Embryonic facial prominence (tissue), 1 donor: Measurements from ENCODE around the gene MAP3K14.
A peak's percentile ranks its signal among the peaks of the same experiment; 100 is the strongest.
"Not testable (repeated sequence)": the region's sequence is repeated elsewhere in the genome, so short reads cannot be mapped to it uniquely, and the experiment has no call there.

Experiments
- DNase-seq: peaks from one replicate; pipeline ENCODE4 v3.0.0-alpha.2; 2016; ENCODE audit errors: extremely low spot score

Gene MAP3K14

GRCh38 chr17:45316434-45317110 lies at the start of gene MAP3K14:
TSS of gene MAP3K14 (minus strand) at chr17:45317020. CDS start at chr17:45290745, 26,275 bp downstream.
- DNase-seq = no peak

- no peak for DNase-seq
Measured at GRCh38 chr17:45366049-45366448, 49.2 kb upstream of the MAP3K14 start.

- DNase-seq = no peak
Measured at GRCh38 chr17:45364531-45365390, 47.9 kb upstream of the MAP3K14 start.

GRCh38 chr17:45363498-45363897 lies 46.7 kb upstream of the MAP3K14 start:
- no peak for DNase-seq

- DNase-seq = no peak
Measured at GRCh38 chr17:45361976-45362375, 45.2 kb upstream of the MAP3K14 start.

GRCh38 chr17:45361451-45361850 lies 44.6 kb upstream of the MAP3K14 start:
- DNase-seq = no peak

GRCh38 chr17:45357364-45357997 lies 40.7 kb upstream of the MAP3K14 start:
- no peak for DNase-seq

GRCh38 chr17:45355087-45355486 lies 38.3 kb upstream of the MAP3K14 start:
- DNase-seq = no peak

GRCh38 chr17:45353043-45353442 lies 36.2 kb upstream of the MAP3K14 start:
- DNase-seq = no peak

GRCh38 chr17:45351831-45352230 lies 35.0 kb upstream of the MAP3K14 start:
- no peak for DNase-seq

GRCh38 chr17:45347444-45347843 lies 30.6 kb upstream of the MAP3K14 start:
- no peak for DNase-seq

GRCh38 chr17:45346216-45347015 lies 29.6 kb upstream of the MAP3K14 start:
- DNase-seq = no peak

- DNase-seq = no peak
Measured at GRCh38 chr17:45345554-45346215, 28.9 kb upstream of the MAP3K14 start.

GRCh38 chr17:45345246-45345553 lies 28.4 kb upstream of the MAP3K14 start:
- DNase-seq = no peak

- DNase-seq = not testable (repeated sequence)
Measured at GRCh38 chr17:45343967-45344664, 27.3 kb upstream of the MAP3K14 start.

- no peak for DNase-seq
Measured at GRCh38 chr17:45342871-45343526, 26.2 kb upstream of the MAP3K14 start.

- no peak for DNase-seq
Measured at GRCh38 chr17:45342306-45342705, 25.5 kb upstream of the MAP3K14 start.

GRCh38 chr17:45341533-45342158 lies 24.8 kb upstream of the MAP3K14 start:
- peak; percentile 31 for DNase-seq
